T-helper 2 cell treated with Interferon-gamma antibody and Interleukin-4, amounts not matched to agents 5 μg/mL and 100 μg/mL, for 36 hours (primary cell): ENCODE results near the gene AFG1L.
"Not testable (repeated sequence)": the region's sequence is repeated elsewhere in the genome, so short reads cannot be mapped to it uniquely, and the experiment has no call there.

Experiments
- DNase-seq: peaks from one replicate; pipeline ENCODE4 v3.0.0; 2021; ENCODE audit warnings: low spot score
- H3K27ac Mint-ChIP-seq: one replicate; pipeline ENCODE4 v1.8.0; 2021; ENCODE audit warnings: mild to moderate bottlenecking, mixed read lengths
- H3K27me3 Mint-ChIP-seq: one replicate; pipeline ENCODE4 v1.8.0; 2021; ENCODE audit warnings: low read depth, mixed read lengths
- H3K36me3 Mint-ChIP-seq: one replicate; pipeline ENCODE4 v1.8.0; 2021; ENCODE audit warnings: low read depth, mixed read lengths
- H3K4me1 Mint-ChIP-seq: one replicate; pipeline ENCODE4 v1.8.0; 2021; ENCODE audit warnings: low read depth, mixed read lengths
- H3K4me3 Mint-ChIP-seq: one replicate; pipeline ENCODE4 v1.8.0; 2022; ENCODE audit warnings: mild to moderate bottlenecking, moderate library complexity, mixed read lengths
- H3K9me3 Mint-ChIP-seq: one replicate; pipeline ENCODE4 v1.8.0; 2021; ENCODE audit warnings: mixed read lengths

Gene AFG1L

GRCh38 chr6:108304646-108305045 is 9.8 kb downstream of the AFG1L start:
- H3K36me3 Mint-ChIP-seq: no peaks in the 10 kb centered on the region
- peaks cover 5% of the 10 kb centered on the region for H3K4me1 Mint-ChIP-seq
- no peak overlapping the region for H3K4me3 Mint-ChIP-seq
- H3K27me3 Mint-ChIP-seq: no peaks in the 10 kb centered on the region
- no peaks in the 10 kb centered on the region for H3K9me3 Mint-ChIP-seq
- no peak overlapping the region for H3K27ac Mint-ChIP-seq
- no peak for DNase-seq

DNA sequence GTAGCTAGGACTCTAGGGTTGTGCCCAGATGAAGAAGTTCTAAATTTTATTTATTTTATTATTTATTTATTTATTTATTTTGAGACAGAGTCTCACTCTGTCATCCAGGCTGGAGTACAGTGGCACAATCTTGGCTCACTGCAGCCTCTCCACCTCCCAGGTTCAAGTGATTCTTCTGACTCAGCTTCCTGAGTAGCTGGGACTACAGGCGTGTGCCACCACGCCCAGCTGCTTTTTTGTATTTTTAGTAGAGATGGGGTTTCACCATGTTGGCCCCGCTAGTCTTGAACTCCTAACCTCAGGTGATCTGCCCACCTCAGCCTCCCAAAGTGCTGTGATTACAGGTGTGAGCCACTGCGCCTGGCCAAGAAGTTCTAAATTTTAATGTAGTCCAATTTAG is 13.8 kb downstream of the AFG1L start:
- not testable (repeated sequence) for H3K27me3 Mint-ChIP-seq, H3K9me3 Mint-ChIP-seq, H3K4me3 Mint-ChIP-seq, H3K36me3 Mint-ChIP-seq, DNase-seq, H3K27ac Mint-ChIP-seq, H3K4me1 Mint-ChIP-seq

DNA sequence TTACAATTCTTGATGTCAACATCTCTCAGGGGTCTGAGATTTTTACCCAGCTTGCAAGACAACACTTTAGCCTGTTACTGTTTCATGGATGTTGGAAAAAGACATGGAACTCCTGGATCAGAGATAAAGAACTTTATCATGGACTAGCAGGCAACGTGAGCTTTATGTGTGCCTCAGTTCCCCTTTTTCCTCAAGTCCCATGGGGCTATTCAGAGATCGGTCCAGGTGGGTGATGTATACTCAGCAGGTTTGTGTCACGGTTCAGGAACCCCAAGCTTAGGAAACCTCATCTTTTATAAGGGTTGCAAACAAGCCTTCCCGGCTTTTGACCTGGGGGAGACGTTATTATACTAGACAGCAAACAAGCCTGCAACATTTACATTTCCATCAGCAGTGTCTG is 15.0 kb downstream of the AFG1L start:
- no peaks in the 10 kb centered on the region for H3K27me3 Mint-ChIP-seq
- no peak overlapping the region for H3K4me3 Mint-ChIP-seq
- no peak for DNase-seq
- no peaks in the 10 kb centered on the region for H3K36me3 Mint-ChIP-seq
- H3K9me3 Mint-ChIP-seq: no peaks in the 10 kb centered on the region
- no peak overlapping the region for H3K27ac Mint-ChIP-seq
- H3K4me1 Mint-ChIP-seq: peaks cover 6% of the 10 kb centered on the region

GRCh38 chr6:108312605-108313004 is 17.8 kb downstream of the AFG1L start:
- H3K36me3 Mint-ChIP-seq: no peaks in the 10 kb centered on the region
- H3K9me3 Mint-ChIP-seq: no peaks in the 10 kb centered on the region
- H3K27me3 Mint-ChIP-seq: no peaks in the 10 kb centered on the region
- DNase-seq: no peak
- no peak overlapping the region for H3K27ac Mint-ChIP-seq
- H3K4me3 Mint-ChIP-seq: no peak overlapping the region
- H3K4me1 Mint-ChIP-seq: peaks cover 7% of the 10 kb centered on the region

DNA sequence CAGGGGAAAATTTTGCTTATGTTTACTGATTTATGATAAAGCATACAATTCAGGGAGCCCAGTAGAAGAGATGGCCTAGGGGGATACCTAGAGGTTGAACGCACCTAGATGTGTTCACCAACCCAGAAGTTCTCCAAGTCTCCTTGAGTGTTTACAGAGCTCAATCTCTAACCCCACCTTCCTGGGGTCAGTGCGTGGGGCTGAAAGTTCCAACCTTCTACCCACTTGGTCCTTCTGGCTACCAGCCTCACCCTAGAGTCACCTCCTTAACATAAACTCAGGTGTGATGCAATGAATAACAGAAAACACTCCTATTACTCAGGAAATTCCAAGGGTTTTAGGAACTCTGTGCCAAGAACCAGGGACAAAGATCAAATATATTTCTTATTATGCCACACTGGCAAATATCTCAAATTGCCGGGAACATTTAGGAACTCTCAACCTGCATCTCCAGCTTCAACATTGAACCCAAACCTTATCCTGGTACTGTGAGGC is 26.4 kb downstream of the AFG1L start:
- Mint-ChIP-seq H3K4me3 (no peak overlapping the region), H3K27ac (no peak overlapping the region), H3K36me3 (no peaks in the 10 kb centered on the region), H3K9me3 (no peaks in the 10 kb centered on the region), H3K4me1 (peaks cover 3% of the 10 kb centered on the region), H3K27me3 (no peaks in the 10 kb centered on the region)
- no peak for DNase-seq

DNA sequence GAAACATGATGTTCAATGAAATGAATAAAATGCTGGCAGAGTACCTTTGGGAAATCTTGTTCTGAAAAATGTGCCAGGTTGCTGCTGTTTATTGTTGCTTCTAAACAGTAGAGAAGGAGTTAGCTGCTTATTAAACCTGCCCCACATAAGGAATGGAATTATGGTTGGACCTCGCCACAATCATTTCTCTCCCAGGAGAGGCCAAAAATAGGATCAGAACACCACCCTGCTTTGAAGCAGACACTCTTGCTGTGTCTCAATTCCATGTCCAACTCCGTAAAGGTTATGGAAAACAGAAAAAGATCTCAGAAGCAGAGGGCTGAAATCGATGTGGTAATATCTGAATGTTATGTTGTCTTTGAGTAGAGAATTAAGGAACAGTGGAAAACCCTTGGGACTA is 27.9 kb downstream of the AFG1L start:
- Mint-ChIP-seq H3K36me3 (peaks cover 2% of the 10 kb centered on the region), H3K4me1 (peaks cover 3% of the 10 kb centered on the region)
- DNase-seq: no peak

GRCh38 chr6:108323710-108324466 is 29.0 kb downstream of the AFG1L start:
- no peak for DNase-seq
- H3K27ac Mint-ChIP-seq: no peak overlapping the region
- H3K27me3 Mint-ChIP-seq: no peaks in the 10 kb centered on the region
- H3K4me1 Mint-ChIP-seq: peaks cover 3% of the 10 kb centered on the region
- H3K9me3 Mint-ChIP-seq: no peaks in the 10 kb centered on the region
- H3K4me3 Mint-ChIP-seq: no peak overlapping the region
- peaks cover 5% of the 10 kb centered on the region for H3K36me3 Mint-ChIP-seq

More for the DNA sequence above, 27.9 kb downstream of the AFG1L start:
- Mint-ChIP-seq H3K4me3 (no peak overlapping the region), H3K27me3 (no peaks in the 10 kb centered on the region), H3K27ac (no peak overlapping the region), H3K9me3 (no peaks in the 10 kb centered on the region)

- H3K36me3 Mint-ChIP-seq, DNase-seq, H3K4me3 Mint-ChIP-seq, H3K9me3 Mint-ChIP-seq, H3K4me1 Mint-ChIP-seq, H3K27ac Mint-ChIP-seq, H3K27me3 Mint-ChIP-seq: not testable (repeated sequence)
Measured at GRCh38 chr6:108330221-108330785, 35.4 kb downstream of the AFG1L start.

DNA sequence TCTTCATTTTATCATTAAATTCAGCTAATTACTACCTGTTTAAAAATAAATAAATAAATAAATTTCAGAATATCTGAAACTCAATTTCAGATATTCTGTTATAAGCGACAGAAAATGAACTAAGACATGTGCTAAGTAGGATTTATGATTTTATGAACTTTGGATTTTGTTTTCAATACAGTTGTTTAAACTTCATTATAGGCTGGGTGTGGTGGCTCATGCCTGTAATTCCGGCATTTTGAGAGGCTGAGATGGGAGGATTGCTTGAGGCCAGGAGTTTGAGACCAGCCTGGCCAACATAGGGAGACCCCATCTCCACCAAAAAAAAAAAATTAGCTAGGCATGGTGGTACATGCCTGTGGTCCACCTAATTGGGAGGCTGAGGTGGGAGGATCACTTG is 36.0 kb downstream of the AFG1L start:
- H3K27me3 Mint-ChIP-seq: no peaks in the 10 kb centered on the region
- H3K4me1 Mint-ChIP-seq: no peaks in the 10 kb centered on the region

GRCh38 chr6:108331982-108332381 is 37.1 kb downstream of the AFG1L start:
- Mint-ChIP-seq H3K4me1 (no peaks in the 10 kb centered on the region), H3K36me3 (peaks cover 5% of the 10 kb centered on the region), H3K27me3 (no peaks in the 10 kb centered on the region), H3K27ac (no peak overlapping the region), H3K4me3 (no peak overlapping the region), H3K9me3 (no peaks in the 10 kb centered on the region)
- DNase-seq: no peak

More for the DNA sequence above, 36.0 kb downstream of the AFG1L start:
- Mint-ChIP-seq H3K27ac (no peak overlapping the region), H3K9me3 (no peaks in the 10 kb centered on the region), H3K4me3 (no peak overlapping the region), H3K36me3 (peaks cover 5% of the 10 kb centered on the region)
- DNase-seq: no peak

DNA sequence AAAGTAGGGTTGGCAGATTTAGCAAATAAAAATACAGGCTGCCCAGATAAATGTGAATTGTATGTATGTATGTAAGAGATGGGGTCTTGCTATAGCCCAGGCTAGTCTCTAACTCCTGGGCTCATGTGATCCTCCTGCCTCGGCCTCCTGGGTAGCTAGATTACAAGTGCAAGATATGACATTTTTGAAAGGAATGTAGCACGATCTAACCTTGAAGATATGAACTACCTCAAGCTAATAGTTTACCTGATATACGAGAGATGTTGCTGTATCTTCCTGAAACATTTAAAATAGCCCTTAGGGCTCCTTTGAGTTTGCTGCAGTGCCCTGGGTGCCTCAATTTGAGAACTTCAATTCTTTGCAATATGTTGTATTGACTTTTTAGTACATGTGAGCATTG is 42.1 kb downstream of the AFG1L start:
- Mint-ChIP-seq H3K4me1 (peaks cover 2% of the 10 kb centered on the region), H3K27me3 (peaks cover 2% of the 10 kb centered on the region), H3K9me3 (no peaks in the 10 kb centered on the region), H3K4me3 (no peak overlapping the region), H3K27ac (no peak overlapping the region), H3K36me3 (no peaks in the 10 kb centered on the region)
- DNase-seq: no peak

GRCh38 chr6:108337721-108338120 is 42.9 kb downstream of the AFG1L start:
- H3K4me1 Mint-ChIP-seq: peaks cover 2% of the 10 kb centered on the region
- no peak overlapping the region for H3K4me3 Mint-ChIP-seq
- H3K9me3 Mint-ChIP-seq: no peaks in the 10 kb centered on the region
- peaks cover 2% of the 10 kb centered on the region for H3K27me3 Mint-ChIP-seq
- H3K36me3 Mint-ChIP-seq: no peaks in the 10 kb centered on the region
- H3K27ac Mint-ChIP-seq: no peak overlapping the region
- DNase-seq: no peak

DNA sequence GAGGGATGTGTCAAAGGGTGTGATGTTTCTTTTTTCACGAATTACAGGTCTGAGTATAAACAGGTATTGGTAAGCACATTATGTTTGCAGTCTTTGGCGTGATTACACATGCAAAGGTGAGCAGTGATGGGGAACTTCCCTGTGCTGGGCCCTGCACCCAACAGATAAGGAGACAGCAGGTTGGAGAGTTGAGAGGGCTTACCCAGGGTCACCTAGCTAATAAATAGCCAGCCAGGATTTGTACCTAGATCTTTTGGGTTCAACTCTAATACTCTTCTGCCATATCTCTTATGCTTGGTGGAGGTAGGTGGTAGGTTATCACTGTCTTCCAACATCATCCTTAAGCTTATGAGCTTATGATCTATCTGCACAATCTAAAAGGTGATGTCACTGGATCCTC is 46.5 kb downstream of the AFG1L start:
- Mint-ChIP-seq H3K4me1 (peaks cover 5% of the 10 kb centered on the region), H3K27me3 (peaks cover 2% of the 10 kb centered on the region), H3K27ac (no peak overlapping the region), H3K4me3 (no peak overlapping the region), H3K9me3 (no peaks in the 10 kb centered on the region), H3K36me3 (peaks cover 5% of the 10 kb centered on the region)
- no peak for DNase-seq

- Mint-ChIP-seq H3K27ac (no peak overlapping the region), H3K4me1 (peaks cover 19% of the 10 kb centered on the region), H3K4me3 (no peak overlapping the region), H3K27me3 (peaks cover 2% of the 10 kb centered on the region), H3K36me3 (peaks cover 17% of the 10 kb centered on the region), H3K9me3 (peaks cover 8% of the 10 kb centered on the region)
- DNase-seq: no peak
Measured at GRCh38 chr6:108343894-108344293, 49.0 kb downstream of the AFG1L start.
